HepG2 (cell line): ENCODE results near the gene NFKB1. TPM values are rescaled to one million over a fixed set of nuclear protein-coding genes. Genes with fewer than 3 reads are reported as not detected.

Source experiments
- ARID5B ChIP-seq: IDR thresholded peaks from 2 replicates; pipeline ENCODE4 v1.4.0; 2020; ENCODE audit warnings: mild to moderate bottlenecking, missing genetic modification reagents
- CCAR2 ChIP-seq: fragments of 200-400 bp; formaldehyde crosslinking; optimal IDR thresholded peaks from 2 replicates; pipeline ENCODE3; 2018; ENCODE audit warnings: low read depth, mild to moderate bottlenecking, low read length, moderate library complexity
- CSRNP2 ChIP-seq: sonication (generic); formaldehyde crosslinking; conservative IDR thresholded peaks from 2 replicates; pipeline ENCODE4 v1.8.0; 2022; ENCODE audit warnings: low read depth, missing genetic modification reagents
- CTCF ChIP-seq: sonication (generic); formaldehyde crosslinking; IDR thresholded peaks from 2 replicates; pipeline ENCODE4 v1.5.0; 2020; ENCODE audit warnings: mild to moderate bottlenecking, missing genetic modification reagents, moderate library complexity
- ETV5 ChIP-seq: IDR thresholded peaks from 2 replicates; pipeline ENCODE4 v1.6.1; 2018; ENCODE audit warnings: missing biosample characterization, missing genetic modification reagents, inconsistent platforms, borderline replicate concordance
- IRF9 ChIP-seq: sonication (generic); formaldehyde crosslinking; IDR thresholded peaks from 2 replicates; pipeline ENCODE4 v1.8.0; 2022; ENCODE audit warnings: missing genetic modification reagents, mild to moderate bottlenecking, borderline replicate concordance
- RAD21 ChIP-seq: fragments of 450-650 bp; formaldehyde crosslinking; IDR thresholded peaks from 2 replicates; pipeline ENCODE4 v1.5.0; 2020; ENCODE audit warnings: mild to moderate bottlenecking
- XRCC5 ChIP-seq: fragments of 200-400 bp; formaldehyde crosslinking; optimal IDR thresholded peaks from 2 replicates; pipeline ENCODE3; 2017; ENCODE audit warnings: mild to moderate bottlenecking, low read length
- ZFP1 ChIP-seq: IDR thresholded peaks from 2 replicates; pipeline ENCODE4 v1.6.1; 2016
- ZMYM4 ChIP-seq: sonication (generic); formaldehyde crosslinking; IDR thresholded peaks from 2 replicates; pipeline ENCODE4 v1.8.1; 2023; ENCODE audit warnings: mild to moderate bottlenecking, missing genetic modification reagents
- ZNF101 ChIP-seq: sonication (generic); formaldehyde crosslinking; IDR thresholded peaks from 2 replicates; pipeline ENCODE4 v1.4.0; 2020; ENCODE audit warnings: mild to moderate bottlenecking, low read depth, missing genetic modification reagents, borderline replicate concordance
- ZNF232 ChIP-seq: sonication (generic); formaldehyde crosslinking; IDR thresholded peaks from 2 replicates; pipeline ENCODE4 v1.4.0; 2020; ENCODE audit warnings: missing genetic modification reagents, borderline replicate concordance
- ZNF33B ChIP-seq: sonication (generic); formaldehyde crosslinking; IDR thresholded peaks from 2 replicates; pipeline ENCODE4 v1.5.1; 2020; ENCODE audit warnings: mild to moderate bottlenecking, missing genetic modification reagents
- ZNF414 ChIP-seq: sonication (generic); formaldehyde crosslinking; IDR thresholded peaks from 2 replicates; pipeline ENCODE4 v1.5.0; 2020; ENCODE audit warnings: missing genetic modification reagents
- ZNF501 ChIP-seq: sonication (generic); formaldehyde crosslinking; IDR thresholded peaks from 2 replicates; pipeline ENCODE4 v1.5.1; 2020; ENCODE audit warnings: mild to moderate bottlenecking, moderate library complexity, missing genetic modification reagents
- ZNF512 ChIP-seq: sonication (generic); formaldehyde crosslinking; IDR thresholded peaks from 2 replicates; pipeline ENCODE4 v1.4.0; 2020; ENCODE audit warnings: mild to moderate bottlenecking, missing genetic modification reagents
- ZNF589 ChIP-seq: sonication (generic); formaldehyde crosslinking; conservative IDR thresholded peaks from 2 replicates; pipeline ENCODE4 v1.8.0; 2022; ENCODE audit warnings: mild to moderate bottlenecking, moderate library complexity, missing genetic modification reagents
- polyA plus RNA-seq, 8 experiments: library from polyadenylated mRNA; depleted of rRNA in 3 of 8; stranded (reverse) in 7 of 8; unstranded in 1 of 8; fragments of >200 nt; fragmentation: Illumina TruSeq in 4 of 8; extraction: Trizol in 4 of 8; gene quantifications; 2 replicates each; pipeline versions ENCODE4 v1.2.1 to v1.2.3, GENCODE V29; 2011 to 2016; ENCODE audit warnings: low read depth in 4 of 8, missing spikeins in 1 of 8, mixed read lengths in 1 of 8; ENCODE audit not compliant: insufficient read depth in 1 of 8
- total RNA-seq, 5 experiments: library from RNA; depleted of rRNA; stranded (reverse); fragments of >200 nt; fragmentation: Illumina TruSeq; extraction: Trizol; gene quantifications; 2 replicates each; pipeline ENCODE4 v1.2.3, GENCODE V29; 2016; ENCODE audit warnings: low read depth in 1 of 5

Gene NFKB1
- total and polyA plus RNA-seq, 2 of the 13 experiments (the other 11 are each of a cell fraction or from before 2014, with no cell fraction given) = 15.4 to 31.6 TPM

GRCh38 chr4:102625232-102625930, 124.2 kb downstream of the NFKB1 start (continued):
- TF ChIP-seq ARID5B (CRISPR knock-in tag) (peak; percentile 11; the same call in 1 of the 2 replicates), ZNF589 (CRISPR knock-in tag) (no peak), ZNF414 (no peak), CSRNP2 (CRISPR knock-in tag) (no peak), ZMYM4 (0 out of 2 replicates have a peak, but pooled peaks have one; percentile 14), CCAR2 (no peak), RAD21 (CRISPR knock-in tag) (peak; percentile 57; the same call in 1 of the 2 replicates), ZNF232 (no peak), CTCF (peak; percentile 68), ZNF501 (CRISPR knock-in tag) (no peak), ZNF101 (CRISPR knock-in tag) (no peak), XRCC5 (peak; percentile 25), ETV5 (CRISPR knock-in tag) (peak; percentile 31; the same call in 1 of the 2 replicates), IRF9 (CRISPR knock-in tag) (no peak), ZNF33B (CRISPR knock-in tag) (no peak), ZNF512 (CRISPR knock-in tag) (peak; percentile 100), ZFP1 (no peak)
